Thyroid gland (tissue), 4 donors: ENCODE results near the gene AKNA.

ENCODE experiments used
- CTCF ChIP-seq, 6 experiments: fragments of 200-600 bp in 3 of 6; fragments of 450-650 bp in 3 of 6; sonication (generic) in 3 of 6; IDR thresholded peaks; one replicate each; pipeline ENCODE4 v1.5.1; 2016 to 2019; ENCODE audit warnings: antibody characterized with exemption in 6 of 6, mild to moderate bottlenecking in 2 of 6, inconsistent platforms in 1 of 6, moderate library complexity in 1 of 6
- POLR2A ChIP-seq, 2 donors: fragments of 450-650 bp; IDR thresholded peaks; one replicate each; pipeline ENCODE4 v1.6.1; 2017; ENCODE audit warnings: antibody characterized with exemption in 2 of 2, mild to moderate bottlenecking in 2 of 2, moderate library complexity in 1 of 2

- TF ChIP-seq CTCF (IDR thresholded peaks at IDR 0.05) = no peak
- TF ChIP-seq POLR2A (IDR thresholded peaks at IDR 0.05) = no peak
These were observed 43.2 kb upstream of the AKNA start for GRCh38 chr9:114431003-114431402.
